NOMO-1 (cell line): ENCODE data around the gene FCHSD2.
"Not testable (repeated sequence)": the region's sequence is repeated elsewhere in the genome, so short reads cannot be mapped to it uniquely, and the experiment has no call there.

Experiments
- DNase-seq, 2 experiments: peaks; one replicate each; lab custom pipeline; 2025; ENCODE audit not compliant: unreplicated experiment in 2 of 2; lab: John Stamatoyannopoulos, UW

FCHSD2 gene

DNA sequence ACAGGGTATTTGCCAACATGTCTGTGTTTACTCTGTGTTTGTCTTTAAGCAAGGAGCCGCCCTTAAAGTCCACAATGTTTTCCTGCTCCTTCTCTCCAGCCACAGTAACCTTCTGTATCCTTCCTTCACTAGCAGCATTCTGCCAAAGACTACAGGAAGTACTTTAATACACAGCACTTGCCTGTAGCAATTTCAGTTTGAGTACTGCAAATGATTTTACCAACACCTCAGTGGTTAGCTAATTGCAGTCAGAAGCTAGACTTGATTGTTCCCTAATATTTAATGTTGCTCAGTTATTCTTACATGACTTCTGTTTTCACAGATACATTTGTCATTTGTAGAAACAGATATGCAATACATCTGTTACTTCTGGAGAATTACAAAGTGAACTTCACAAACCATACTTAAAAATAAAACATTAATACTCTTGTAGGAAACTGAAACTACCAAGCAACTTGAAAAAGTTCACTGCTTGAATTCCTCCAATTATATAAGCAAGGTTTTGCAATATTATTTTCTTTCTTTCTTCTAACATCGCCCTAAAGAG lies 69.1 kb downstream of the FCHSD2 start:
- peak; percentile 12 to 82 for DNase-seq

- DNase-seq = no peak
Observed at GRCh38 chr11:73070653-73071052, 71.5 kb downstream of the FCHSD2 start.

GRCh38 chr11:73061857-73062424 lies 80.2 kb downstream of the FCHSD2 start:
- DNase-seq = not testable (repeated sequence)

DNA sequence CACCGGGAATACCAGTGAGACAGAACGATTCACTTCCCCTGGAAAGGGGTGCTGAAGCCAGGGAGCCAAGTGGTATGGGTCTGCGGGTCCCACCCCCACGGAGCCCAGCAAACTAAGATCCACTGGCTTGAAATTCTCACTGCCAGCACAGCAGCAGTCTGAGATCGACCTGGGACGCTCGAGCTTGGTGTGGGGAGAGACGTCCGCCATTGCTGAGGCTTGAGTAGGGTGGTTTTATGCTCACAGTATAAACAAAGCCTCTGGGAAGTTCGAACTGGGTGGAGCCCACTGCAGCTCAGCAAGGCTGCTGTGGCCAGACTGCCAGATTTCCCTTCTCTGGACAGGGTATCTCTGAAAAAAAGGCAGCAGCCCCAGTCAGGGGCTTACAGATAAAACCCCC lies 80.7 kb downstream of the FCHSD2 start:
- DNase-seq = not testable (repeated sequence)

- no peak for DNase-seq
Observed at GRCh38 chr11:73059915-73060314, 82.2 kb downstream of the FCHSD2 start.

DNA sequence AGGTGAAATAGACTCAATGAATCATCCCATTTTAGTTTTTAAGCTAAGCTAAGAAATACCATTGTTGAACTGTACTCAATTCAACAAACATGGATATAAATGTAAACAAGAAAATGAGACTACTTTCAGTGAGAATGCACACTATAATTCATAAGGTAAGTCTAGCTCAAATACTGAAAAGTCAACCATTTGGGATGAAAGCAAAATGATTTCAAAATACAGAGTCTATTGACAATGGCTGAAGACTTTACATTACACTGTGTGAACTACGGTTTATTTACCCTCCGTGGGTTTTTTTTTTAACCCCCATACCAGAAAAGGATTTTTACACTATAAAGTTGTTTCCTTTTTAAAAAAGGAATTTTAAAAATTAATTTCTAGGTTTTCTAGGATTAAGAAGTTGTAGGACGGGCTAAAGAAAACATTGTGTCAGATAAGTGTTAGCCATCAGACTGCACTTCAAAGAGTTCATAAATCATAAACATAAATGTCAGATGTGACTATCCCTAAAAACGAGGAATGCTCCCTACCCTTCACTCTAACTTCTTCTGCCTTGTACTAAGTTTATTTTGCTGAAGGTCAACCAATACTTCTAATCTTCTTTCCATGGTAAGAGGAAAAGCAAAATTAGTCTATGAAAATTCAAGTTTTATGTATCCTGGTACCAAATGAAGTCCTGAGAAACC lies 83.0 kb downstream of the FCHSD2 start:
- DNase-seq = no peak

DNA sequence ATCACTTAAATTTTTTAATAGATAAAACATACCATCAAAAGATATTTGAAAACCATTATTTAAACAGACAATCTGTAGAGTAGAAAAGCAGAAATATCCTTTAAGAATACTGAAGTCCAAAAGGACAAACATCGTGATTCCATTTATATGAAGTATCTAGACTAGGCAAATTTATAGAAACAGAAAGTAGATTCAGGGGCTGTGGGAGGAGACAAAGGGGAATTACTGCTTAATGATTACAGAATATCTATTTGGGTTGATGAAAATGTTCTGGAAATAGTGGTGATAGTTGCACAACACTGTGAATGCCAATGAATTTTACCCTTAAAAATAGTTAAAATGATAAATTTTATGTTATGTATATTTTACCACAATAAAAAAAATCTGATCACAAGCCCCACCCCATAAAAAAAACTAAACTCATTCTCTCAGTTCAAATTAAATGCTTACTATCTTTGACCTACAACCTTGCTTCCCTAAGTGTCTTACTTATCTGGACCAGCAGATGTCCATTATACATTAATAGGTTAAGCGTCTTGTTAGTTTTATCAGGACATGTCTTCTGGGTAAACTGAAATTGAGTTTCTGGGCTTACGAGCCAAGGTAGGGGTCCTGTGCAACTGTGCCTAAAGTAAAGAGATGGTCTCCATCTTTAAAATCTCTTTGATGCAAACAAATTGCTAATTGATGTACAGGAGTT lies 86.3 kb downstream of the FCHSD2 start:
- no peak for DNase-seq

GRCh38 chr11:73055002-73055401 lies 87.1 kb downstream of the FCHSD2 start:
- DNase-seq = no peak

- DNase-seq = no peak
Observed at GRCh38 chr11:73053964-73054363, 88.2 kb downstream of the FCHSD2 start.

DNA sequence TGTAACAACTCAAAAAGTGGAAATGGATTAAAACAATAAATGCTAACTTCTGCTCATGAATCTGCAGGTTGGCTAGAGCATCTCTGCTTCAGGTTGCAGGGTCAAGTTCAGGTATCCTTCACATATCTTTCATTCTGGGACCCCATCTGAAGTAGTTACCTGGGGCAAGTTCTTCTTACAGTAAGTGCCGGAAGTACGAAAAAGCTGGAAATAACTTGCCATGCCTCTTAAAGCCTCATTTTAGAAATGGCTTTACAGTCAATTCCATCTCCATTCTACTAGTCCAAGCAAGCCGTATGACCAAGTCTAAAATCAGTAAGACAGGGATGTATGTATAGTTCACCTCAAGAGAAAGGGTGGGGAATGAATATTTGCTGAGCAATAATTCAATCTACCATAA lies 93.7 kb downstream of the FCHSD2 start:
- DNase-seq = no peak

DNA sequence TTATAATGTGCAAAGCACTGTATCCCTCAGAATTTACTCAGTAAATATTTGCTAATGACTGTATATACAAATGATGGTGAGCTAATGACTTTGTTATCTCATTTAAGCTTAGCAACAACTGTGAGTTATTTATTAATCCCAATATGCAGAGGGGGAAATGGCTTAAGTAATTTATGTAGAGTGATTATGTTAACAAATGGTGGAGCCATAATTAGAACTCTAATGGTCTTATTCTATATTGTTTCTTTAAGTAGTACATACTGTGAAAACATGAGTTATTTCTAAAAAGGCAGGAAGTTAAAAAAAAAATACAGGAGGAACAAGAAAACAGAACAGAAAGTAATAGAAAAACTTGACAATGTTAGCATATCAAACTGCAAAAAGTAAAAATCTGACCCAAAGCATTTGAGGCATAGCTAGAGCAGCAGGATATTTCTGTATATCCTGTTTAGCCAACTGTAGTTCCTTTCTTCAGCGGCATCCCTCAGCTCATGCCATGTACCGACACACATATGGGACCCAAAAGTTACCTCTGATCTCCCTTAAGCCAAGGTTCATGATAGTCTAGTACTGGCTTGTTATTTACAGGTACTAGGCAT lies 94.2 kb downstream of the FCHSD2 start:
- peak; percentile 52 to 76 for DNase-seq

- no peak for DNase-seq
Observed at GRCh38 chr11:73040046-73040445, 102.1 kb downstream of the FCHSD2 start.

GRCh38 chr11:73034777-73035176 lies 107.3 kb downstream of the FCHSD2 start:
- no peak for DNase-seq

DNA sequence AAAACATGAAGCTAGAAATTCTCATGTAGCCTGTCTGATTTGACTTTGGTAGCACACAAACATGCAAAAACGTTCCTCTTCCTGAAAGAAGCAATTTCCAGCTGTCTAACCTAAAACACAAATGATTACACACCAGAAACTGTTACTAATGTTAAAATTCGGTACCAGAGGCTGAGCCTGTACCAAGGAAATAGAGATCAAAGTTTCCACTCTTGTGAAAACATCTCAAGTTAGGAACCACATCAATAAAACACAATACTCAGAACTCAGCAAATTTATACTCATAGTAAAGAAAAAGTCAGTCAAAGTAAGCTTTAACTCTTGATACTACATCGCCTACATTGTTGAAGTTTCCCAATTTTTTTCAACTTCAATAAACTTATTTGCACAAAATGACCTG lies 107.8 kb downstream of the FCHSD2 start:
- DNase-seq = no peak

GRCh38 chr11:73030130-73030529 lies 112.0 kb downstream of the FCHSD2 start:
- DNase-seq = no peak

- DNase-seq = no peak
Observed at GRCh38 chr11:73029403-73029802, 112.7 kb downstream of the FCHSD2 start.

GRCh38 chr11:73028611-73029010 lies 113.5 kb downstream of the FCHSD2 start:
- DNase-seq = peak; percentile 4 to 65

DNA sequence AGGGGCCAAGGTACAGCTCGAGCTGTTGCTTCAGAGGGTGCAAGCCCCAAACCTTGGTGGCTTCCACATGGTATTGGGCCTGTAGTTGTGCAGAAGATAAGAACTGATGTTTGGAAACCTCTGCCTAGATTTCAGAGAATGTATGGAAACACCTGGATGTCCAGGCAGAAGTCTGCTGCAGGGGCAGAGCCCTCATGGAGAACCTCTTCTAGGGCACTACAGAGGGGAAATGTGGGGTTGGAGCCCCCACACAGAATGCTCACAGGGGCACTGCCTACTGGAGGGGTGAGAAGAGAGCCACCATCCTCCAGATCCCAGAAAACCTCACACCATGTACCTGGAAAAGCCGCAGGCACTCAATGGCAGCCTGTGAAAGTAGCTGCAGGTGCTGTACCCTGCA lies 114.3 kb downstream of the FCHSD2 start:
- DNase-seq = not testable (repeated sequence)

DNA sequence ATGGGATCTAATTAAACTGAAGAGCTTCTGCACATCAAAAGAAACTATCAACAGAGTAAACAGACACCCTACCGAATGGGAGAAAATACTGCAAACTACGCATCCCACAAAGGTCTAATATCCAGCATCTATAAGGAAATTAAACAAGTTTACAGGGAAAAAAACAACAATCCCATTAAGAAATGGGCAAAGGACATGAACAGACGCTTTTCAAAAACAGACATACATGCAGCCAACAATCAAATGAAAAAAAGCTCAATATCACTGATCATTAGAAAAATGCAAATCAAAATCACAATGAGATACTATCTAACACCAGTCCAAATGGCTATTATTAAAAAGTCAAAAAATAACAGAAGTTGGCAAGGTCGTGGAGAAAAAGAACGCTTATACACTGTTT lies 117.5 kb downstream of the FCHSD2 start:
- DNase-seq = no peak

DNA sequence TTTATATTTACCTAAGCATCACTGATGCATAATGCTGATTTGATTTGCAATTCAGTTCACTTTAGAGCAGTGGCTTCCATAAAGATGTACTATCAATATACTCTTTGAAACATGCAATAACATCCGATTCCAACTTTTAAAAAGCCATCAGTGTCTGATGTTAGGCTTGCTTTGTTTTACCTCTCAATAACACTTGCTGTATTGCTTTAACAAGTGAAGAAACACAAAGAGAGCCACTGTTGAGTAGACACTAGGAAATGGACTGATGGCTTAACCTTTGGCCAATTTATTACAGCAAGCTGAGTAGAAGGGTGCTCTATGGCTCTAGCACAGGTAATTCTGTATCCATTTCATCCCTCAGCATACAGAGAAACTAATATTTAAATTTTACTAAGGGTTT lies 122.1 kb downstream of the FCHSD2 start:
- DNase-seq = no peak

DNA sequence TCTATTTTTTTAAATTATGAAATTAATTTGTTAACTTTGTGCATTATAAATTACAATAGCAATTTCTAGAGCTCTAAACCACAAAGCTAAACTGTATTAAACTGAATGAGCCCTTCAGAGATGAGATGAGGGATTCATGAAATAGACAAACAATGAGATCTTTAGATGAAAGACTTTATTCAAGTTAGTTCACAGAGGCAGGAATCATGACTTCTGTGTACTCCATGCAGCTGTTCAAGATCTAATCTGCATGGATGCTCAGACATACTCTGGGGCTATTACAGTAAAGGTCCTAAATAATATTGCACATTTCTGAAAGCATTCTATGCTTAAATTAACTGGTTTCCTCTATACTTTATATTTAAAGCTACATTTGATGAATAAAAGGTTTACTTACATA lies 122.7 kb downstream of the FCHSD2 start:
- DNase-seq = no peak
